DMS153 (cell line): ENCODE data around the gene ADGRG1.
"Not testable (repeated sequence)": the region's sequence is repeated elsewhere in the genome, so short reads cannot be mapped to it uniquely, and the experiment has no call there.

ENCODE experiments used
- DNase-seq: peaks from one replicate; lab custom pipeline; 2025; lab: John Stamatoyannopoulos, UW

ADGRG1 gene

GRCh38 chr16:57666353-57667047, 38.1 kb downstream of the ADGRG1 start:
- DNase-seq, result no peak

GRCh38 chr16:57667048-57667525, 38.7 kb downstream of the ADGRG1 start:
- DNase-seq, result no peak

GRCh38 chr16:57667526-57668262, 39.3 kb downstream of the ADGRG1 start:
- no peak for DNase-seq

GRCh38 chr16:57668263-57668571, 39.8 kb downstream of the ADGRG1 start, which contains the start of gene ADGRG3:
ADGRG3 (plus strand) TSS chr16:57668306; CDS start chr16:57668348, 42 bp downstream.
- DNase-seq, result no peak

- DNase-seq, result no peak
These were observed 40.4 kb downstream of the ADGRG1 start for GRCh38 chr16:57668630-57669475.

- DNase-seq, result no peak
These were observed 41.2 kb downstream of the ADGRG1 start for GRCh38 chr16:57669476-57670162.

- no peak for DNase-seq
These were observed 41.8 kb downstream of the ADGRG1 start for GRCh38 chr16:57670196-57670595.

GRCh38 chr16:57671451-57671850, 43.0 kb downstream of the ADGRG1 start:
- not testable (repeated sequence) for DNase-seq

- DNase-seq, result no peak
These were observed 44.0 kb downstream of the ADGRG1 start for GRCh38 chr16:57672416-57672815.

GRCh38 chr16:57672824-57673223, 44.4 kb downstream of the ADGRG1 start:
- DNase-seq, result no peak

- no peak for DNase-seq
These were observed 47.5 kb downstream of the ADGRG1 start for GRCh38 chr16:57675741-57676551.

- no peak for DNase-seq
These were observed 48.2 kb downstream of the ADGRG1 start for GRCh38 chr16:57676553-57677085.

GRCh38 chr16:57677622-57678369, 49.4 kb downstream of the ADGRG1 start:
- DNase-seq, result peak; percentile 27

- DNase-seq, result no peak
These were observed 50.6 kb downstream of the ADGRG1 start for GRCh38 chr16:57679016-57679415.

- DNase-seq, result no peak
These were observed 51.5 kb downstream of the ADGRG1 start for GRCh38 chr16:57679767-57680482.

- DNase-seq, result no peak
These were observed 52.5 kb downstream of the ADGRG1 start for GRCh38 chr16:57680842-57681375.

- DNase-seq, result no peak
These were observed 53.7 kb downstream of the ADGRG1 start for GRCh38 chr16:57681950-57682728.
